Keratinocyte (primary cell): Measurements from ENCODE around the gene CASZ1.

Source experiments
- CTCF ChIP-seq, 3 experiments: IDR thresholded peaks in 1 of 3; conservative IDR thresholded peaks in 1 of 3; optimal IDR thresholded peaks in 1 of 3; 2 replicates in 2 of 3; 3 replicates in 1 of 3; pipeline versions ENCODE3 to v1.5.1; 2011; ENCODE audit warnings: low read length in 3 of 3, mild to moderate bottlenecking in 3 of 3, moderate library complexity in 2 of 3, control low read depth in 1 of 3, inconsistent platforms in 1 of 3; ENCODE audit not compliant: insufficient read depth in 2 of 3; ENCODE audit errors: extremely low read depth in 1 of 3
- EZH2 ChIP-seq: IDR thresholded peaks from one replicate; pipeline ENCODE4 v1.6.1; 2012; ENCODE audit warnings: inconsistent platforms, mild to moderate bottlenecking, low read length, moderate library complexity

DNA sequence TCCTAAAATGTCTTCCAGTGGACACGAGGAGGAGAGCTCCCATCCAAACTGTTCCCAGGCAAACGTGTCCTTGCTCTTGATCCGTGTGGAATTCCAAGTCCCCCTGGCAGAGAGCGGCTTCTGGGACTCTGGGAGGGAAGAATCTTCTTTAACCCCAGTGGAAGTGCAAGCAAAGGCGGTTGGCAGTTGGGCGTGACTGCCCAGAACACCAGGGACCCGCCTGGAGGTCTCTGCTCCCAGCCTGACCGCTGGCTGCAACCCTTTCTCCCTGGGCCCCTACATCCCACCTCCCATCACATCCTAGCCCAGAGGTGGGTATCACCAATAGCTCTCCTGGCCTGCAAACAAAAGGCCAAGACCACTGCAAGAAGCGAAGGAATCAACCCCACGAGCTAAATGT is 17.8 kb downstream of the CASZ1 start:
- no peak for TF ChIP-seq CTCF (optimal IDR thresholded peaks at IDR 0.05 in 1 of 3, IDR thresholded peaks at IDR 0.05 in 1 of 3, conservative IDR thresholded peaks at IDR 0.05 in 1 of 3; ENCODE audit: extremely low read depth in 1 of 3, insufficient read depth in 2 of 3, low read length in 3 of 3)
- TF ChIP-seq EZH2 = no peak
